ENCODE measurements around the gene TDP2.

DNA sequence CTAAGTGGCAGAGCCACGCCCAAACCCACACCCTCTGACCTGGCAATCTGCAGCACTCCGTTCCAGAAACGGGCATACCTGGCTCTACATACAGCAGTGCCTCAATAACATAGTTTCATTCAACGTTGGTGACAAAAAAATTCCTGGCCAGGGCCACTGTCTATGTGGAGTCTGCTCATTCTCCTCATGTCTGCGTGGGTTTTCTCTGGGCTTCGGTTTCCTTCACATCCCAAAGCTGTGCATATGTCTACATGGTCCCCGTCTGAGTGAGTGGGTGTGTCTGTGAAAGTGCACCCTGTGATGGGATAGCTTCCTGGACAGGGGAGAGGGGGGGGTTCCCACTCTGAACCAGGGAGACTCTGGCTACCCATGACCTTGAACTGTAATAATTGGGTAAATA is 22.8 kb downstream of the TDP2 start:
- TF ChIP-seq, protein P1, sequence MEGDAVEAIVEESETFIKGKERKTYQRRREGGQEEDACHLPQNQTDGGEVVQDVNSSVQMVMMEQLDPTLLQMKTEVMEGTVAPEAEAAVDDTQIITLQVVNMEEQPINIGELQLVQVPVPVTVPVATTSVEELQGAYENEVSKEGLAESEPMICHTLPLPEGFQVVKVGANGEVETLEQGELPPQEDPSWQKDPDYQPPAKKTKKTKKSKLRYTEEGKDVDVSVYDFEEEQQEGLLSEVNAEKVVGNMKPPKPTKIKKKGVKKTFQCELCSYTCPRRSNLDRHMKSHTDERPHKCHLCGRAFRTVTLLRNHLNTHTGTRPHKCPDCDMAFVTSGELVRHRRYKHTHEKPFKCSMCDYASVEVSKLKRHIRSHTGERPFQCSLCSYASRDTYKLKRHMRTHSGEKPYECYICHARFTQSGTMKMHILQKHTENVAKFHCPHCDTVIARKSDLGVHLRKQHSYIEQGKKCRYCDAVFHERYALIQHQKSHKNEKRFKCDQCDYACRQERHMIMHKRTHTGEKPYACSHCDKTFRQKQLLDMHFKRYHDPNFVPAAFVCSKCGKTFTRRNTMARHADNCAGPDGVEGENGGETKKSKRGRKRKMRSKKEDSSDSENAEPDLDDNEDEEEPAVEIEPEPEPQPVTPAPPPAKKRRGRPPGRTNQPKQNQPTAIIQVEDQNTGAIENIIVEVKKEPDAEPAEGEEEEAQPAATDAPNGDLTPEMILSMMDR (IDR thresholded peaks at IDR 0.05; ENCODE audit: poor library complexity, severe bottlenecking), result no peak
- TF ChIP-seq EZH2 (IDR thresholded peaks at IDR 0.05; ENCODE audit: borderline replicate concordance, insufficient read depth, low read length, poor library complexity, severe bottlenecking) (no peak), EP300 (conservative IDR thresholded peaks at IDR 0.05; ENCODE audit: poor library complexity, severe bottlenecking) (no peak), RAD21 (conservative IDR thresholded peaks at IDR 0.05) (no peak), MXI1 (conservative IDR thresholded peaks at IDR 0.05; ENCODE audit: poor library complexity, severe bottlenecking) (no peak)

All from neural cell (in vitro differentiated cells).